ENCODE measurements around the gene PTCSC3.

PTCSC3 gene

GRCh38 chr14:36094963-36095362 lies 81.6 kb downstream of the PTCSC3 start:
- no peak for DNase-seq (ENCODE audit: low read depth)
- TF ChIP-seq CTCF (conservative IDR thresholded peaks at IDR 0.05; ENCODE audit: low read depth, low read length): no peak
- no peak overlapping the region for H3K4me3 ChIP-seq (ENCODE audit: low read length)

- no peak for TF ChIP-seq CTCF (conservative IDR thresholded peaks at IDR 0.05; ENCODE audit: low read depth, low read length)
- H3K4me3 ChIP-seq (ENCODE audit: low read length): no peak overlapping the region
- peak; percentile 89 for DNase-seq (ENCODE audit: low read depth)
These were observed 85.4 kb downstream of the PTCSC3 start for GRCh38 chr14:36091096-36091495.

GRCh38 chr14:36087411-36087810 lies 89.1 kb downstream of the PTCSC3 start:
- TF ChIP-seq CTCF (conservative IDR thresholded peaks at IDR 0.05; ENCODE audit: low read depth, low read length): no peak
- no peak for DNase-seq (ENCODE audit: low read depth)
- H3K4me3 ChIP-seq (ENCODE audit: low read length): no peak overlapping the region

GRCh38 chr14:36086629-36087395 lies 89.7 kb downstream of the PTCSC3 start:
- DNase-seq (ENCODE audit: low read depth): no peak
- TF ChIP-seq CTCF (conservative IDR thresholded peaks at IDR 0.05; ENCODE audit: low read depth, low read length): no peak
- H3K4me3 ChIP-seq (ENCODE audit: low read length): no peak overlapping the region

GRCh38 chr14:36085861-36086260 lies 90.7 kb downstream of the PTCSC3 start:
- H3K4me3 ChIP-seq (ENCODE audit: low read length): no peak overlapping the region
- TF ChIP-seq CTCF (conservative IDR thresholded peaks at IDR 0.05; ENCODE audit: low read depth, low read length): no peak
- no peak for DNase-seq (ENCODE audit: low read depth)
